Fibroblast of lung (primary cell): ENCODE measurements around the gene MARCO. TPM values are rescaled to one million over a fixed set of nuclear protein-coding genes. Genes with fewer than 3 reads are reported as not detected.

Source experiments
- DNase-seq, 2 donors: peaks; one replicate each; pipeline versions ENCODE4 v3.0.0 to v3.0.0-alpha.2; 2010; ENCODE audit warnings: low read depth in 2 of 2
- H2AFZ ChIP-seq: 2 replicates; pipeline ENCODE4 v1.5.1; 2012; ENCODE audit warnings: low read length, control low read depth, inconsistent platforms
- H3K27ac ChIP-seq: 2 replicates; pipeline ENCODE4 v1.5.1; 2011; ENCODE audit warnings: low read length, control low read depth; ENCODE audit not compliant: insufficient read depth
- H3K27me3 ChIP-seq: 2 replicates; pipeline ENCODE4 v1.5.1; 2011; ENCODE audit warnings: mild to moderate bottlenecking, low read length; ENCODE audit not compliant: control insufficient read depth, insufficient read depth
- H3K36me3 ChIP-seq: 2 replicates; pipeline ENCODE4 v1.5.1; 2011; ENCODE audit warnings: low read length; ENCODE audit not compliant: control insufficient read depth, insufficient read depth
- H3K4me1 ChIP-seq: 2 replicates; pipeline ENCODE4 v1.5.1; 2011; ENCODE audit warnings: low read length; ENCODE audit not compliant: control insufficient read depth, insufficient read depth; ENCODE audit errors: extremely low read depth
- H3K4me2 ChIP-seq: 2 replicates; pipeline ENCODE4 v1.5.1; 2011; ENCODE audit warnings: low read length, control low read depth; ENCODE audit not compliant: insufficient read depth; ENCODE audit errors: extremely low read depth
- H3K4me3 ChIP-seq, 4 experiments: fragments of 200-600 bp in 1 of 4; sonication (generic) in 1 of 4; replicated peaks in 1 of 4; 2 replicates each; pipeline ENCODE4 v1.5.1; 2011 to 2016; ENCODE audit warnings: low read length in 4 of 4, low read depth in 3 of 4, mild to moderate bottlenecking in 3 of 4, control low read depth in 2 of 4, inconsistent platforms in 1 of 4, mixed read lengths in 1 of 4; ENCODE audit not compliant: insufficient read depth in 1 of 4; ENCODE audit errors: control extremely low read depth in 1 of 4
- H3K79me2 ChIP-seq: 2 replicates; pipeline ENCODE4 v1.5.1; 2012; ENCODE audit warnings: mild to moderate bottlenecking, low read length, inconsistent platforms; ENCODE audit not compliant: control insufficient read depth, insufficient read depth
- H3K9ac ChIP-seq: 2 replicates; pipeline ENCODE4 v1.5.1; 2011; ENCODE audit warnings: mild to moderate bottlenecking, low read length, control low read depth; ENCODE audit not compliant: insufficient read depth
- H3K9me3 ChIP-seq: 2 replicates; pipeline ENCODE4 v1.5.1; 2012; ENCODE audit warnings: low read depth, low read length; ENCODE audit not compliant: control insufficient read depth, insufficient read depth
- H4K20me1 ChIP-seq: 2 replicates; pipeline ENCODE4 v1.5.1; 2011; ENCODE audit warnings: low read length; ENCODE audit not compliant: control insufficient read depth, insufficient read depth; ENCODE audit errors: extremely low read depth
- CTCF ChIP-seq, 2 donors: IDR thresholded peaks in 1 of 2; conservative IDR thresholded peaks in 1 of 2; 1 replicate in 1 of 2; 2 replicates in 1 of 2; pipeline ENCODE4 v1.5.1; 2011 to 2012; ENCODE audit warnings: low read length in 2 of 2, control low read depth in 1 of 2, inconsistent platforms in 1 of 2, low read depth in 1 of 2, mild to moderate bottlenecking in 1 of 2
- EZH2 ChIP-seq: IDR thresholded peaks from 2 replicates; pipeline ENCODE4 v1.5.1; 2012; ENCODE audit warnings: low read length, control low read depth, mild to moderate bottlenecking; ENCODE audit errors: missing control alignments
- polyA plus RNA-seq, 2 donors: library from polyadenylated mRNA; depleted of rRNA in 1 of 2; stranded (reverse) in 1 of 2; unstranded in 1 of 2; fragments of >200 nt; gene quantifications; 2 replicates each; pipeline ENCODE4 v1.2.1, GENCODE V29; 2011 to 2012; ENCODE audit warnings: missing spikeins in 1 of 2
- total RNA-seq: library from RNA; depleted of rRNA; stranded (reverse); fragments of >200 nt; gene quantifications from 2 replicates; pipeline ENCODE4 v1.2.1, GENCODE V29; 2014

Gene MARCO
- total and polyA plus RNA-seq, 2 donors (not counting 1 experiment from before 2014, with no cell fraction given) = not detected

DNA sequence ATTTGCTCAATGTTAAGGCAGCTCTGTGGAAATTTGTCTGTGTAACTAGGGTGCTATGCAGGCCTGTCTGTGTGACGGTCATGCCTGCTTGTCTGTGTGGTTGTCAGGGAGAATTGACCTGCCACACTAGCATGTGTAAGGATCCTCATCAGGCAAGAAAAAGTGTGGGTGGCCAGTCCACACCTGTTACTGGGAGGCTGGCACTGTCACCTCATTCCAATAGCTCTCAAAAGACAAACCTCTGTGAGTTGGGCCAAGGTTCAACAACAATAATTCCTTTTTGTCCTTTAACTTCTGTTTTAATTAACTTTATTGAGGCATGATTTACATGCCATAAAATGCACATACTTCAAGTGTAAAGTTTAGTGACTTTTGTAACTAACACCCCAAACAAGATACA lies 4.2 kb upstream of the MARCO start:
- no peaks in the 10 kb centered on the region for H3K79me2 ChIP-seq
- DNase-seq = no peak
- H3K36me3 ChIP-seq = no peaks in the 10 kb centered on the region
- H3K4me2 ChIP-seq = no peak overlapping the region
- H3K4me1 ChIP-seq = no peaks in the 10 kb centered on the region
- no peak overlapping the region for H2AFZ ChIP-seq
- H4K20me1 ChIP-seq = no peaks in the 10 kb centered on the region
- H3K27me3 ChIP-seq = no peaks in the 10 kb centered on the region
- no peak overlapping the region for H3K27ac ChIP-seq
- H3K9me3 ChIP-seq = no peaks in the 10 kb centered on the region
- no peak for TF ChIP-seq EZH2
- TF ChIP-seq CTCF (conservative IDR thresholded peaks at IDR 0.05 in 1 of 2, IDR thresholded peaks at IDR 0.05 in 1 of 2; ENCODE audit: low read depth in 1 of 2, low read length in 2 of 2) = no peak
- H3K9ac ChIP-seq = no peak overlapping the region
- no peak overlapping the region for H3K4me3 ChIP-seq

DNA sequence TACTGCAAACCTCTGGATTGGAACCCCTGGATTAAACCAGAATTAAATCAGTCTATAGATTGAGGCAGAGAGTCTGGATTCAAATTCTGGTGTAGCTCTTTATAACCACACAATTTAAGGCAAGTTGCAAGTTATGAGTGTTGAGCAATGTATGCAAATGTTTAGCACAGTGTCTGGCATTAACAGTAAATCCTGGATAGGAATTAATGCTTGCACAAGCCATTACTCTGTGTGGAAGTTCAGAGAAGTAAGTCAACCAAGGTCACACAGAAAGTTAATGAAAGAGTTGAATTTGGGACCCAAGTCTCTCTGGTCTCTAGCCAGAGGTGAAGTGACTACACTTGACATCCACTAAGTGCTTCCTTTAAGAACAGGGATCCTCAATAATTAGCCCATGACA lies 2.0 kb upstream of the MARCO start:
- Histone ChIP-seq H3K4me3 (no peak overlapping the region), H3K4me2 (no peak overlapping the region), H3K9ac (no peak overlapping the region), H3K27ac (no peak overlapping the region), H3K4me1 (no peaks in the 10 kb centered on the region), H3K9me3 (no peaks in the 10 kb centered on the region), H3K79me2 (no peaks in the 10 kb centered on the region), H3K27me3 (no peaks in the 10 kb centered on the region), H3K36me3 (no peaks in the 10 kb centered on the region), H4K20me1 (no peaks in the 10 kb centered on the region), H2AFZ (no peak overlapping the region)
- DNase-seq = no peak
- no peak for TF ChIP-seq CTCF (conservative IDR thresholded peaks at IDR 0.05 in 1 of 2, IDR thresholded peaks at IDR 0.05 in 1 of 2; ENCODE audit: low read depth in 1 of 2, low read length in 2 of 2)
- no peak for TF ChIP-seq EZH2

DNA sequence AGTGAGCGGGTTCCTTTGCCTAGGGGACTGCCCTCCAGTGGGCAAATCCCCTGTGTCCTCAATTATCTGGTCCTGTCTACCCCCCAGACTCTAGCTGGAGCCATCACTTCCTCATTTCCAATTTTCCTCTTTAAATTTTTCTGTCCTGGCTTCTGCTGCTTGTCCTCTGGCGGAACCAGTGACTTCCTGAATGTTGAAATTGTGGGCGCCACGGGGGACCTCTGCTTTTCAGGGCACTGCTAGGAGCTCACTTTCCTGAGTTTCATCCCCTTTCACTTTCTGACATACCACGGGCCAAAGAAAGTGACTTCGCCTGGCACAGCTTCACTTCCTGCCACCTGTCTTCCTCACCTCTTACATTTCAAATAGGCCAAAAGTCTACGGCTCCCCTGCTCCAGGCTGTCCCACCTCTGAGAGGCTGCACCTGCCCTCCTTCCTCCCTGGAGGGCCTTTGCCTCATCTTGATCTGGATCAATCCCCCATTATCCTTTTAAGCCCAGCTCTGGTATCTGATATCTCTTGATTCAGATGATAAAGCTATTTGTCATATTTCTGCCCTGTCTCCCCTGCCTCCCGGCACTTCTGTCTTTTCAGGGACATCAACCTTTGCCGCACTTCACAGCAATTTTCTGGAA lies 1.4 kb upstream of the MARCO start:
- Histone ChIP-seq H3K4me1 (no peaks in the 10 kb centered on the region), H3K27me3 (no peaks in the 10 kb centered on the region), H3K79me2 (no peaks in the 10 kb centered on the region), H3K4me3 (no peak overlapping the region), H3K4me2 (no peak overlapping the region), H3K36me3 (no peaks in the 10 kb centered on the region), H3K9me3 (no peaks in the 10 kb centered on the region), H3K27ac (no peak overlapping the region), H4K20me1 (no peaks in the 10 kb centered on the region), H2AFZ (no peak overlapping the region), H3K9ac (no peak overlapping the region)
- DNase-seq = no peak
- TF ChIP-seq EZH2 (no peak), CTCF (conservative IDR thresholded peaks at IDR 0.05 in 1 of 2, IDR thresholded peaks at IDR 0.05 in 1 of 2; ENCODE audit: low read depth in 1 of 2, low read length in 2 of 2) (no peak)
